Brain microvascular endothelial cell (primary cell): Measurements from ENCODE around the gene PTPRD.

Experiments used
- DNase-seq: peaks from one replicate; pipeline ENCODE4 v3.0.0-alpha.2; 2020
- H3K27ac ChIP-seq: fragments of 250-450 bp; sonication (Bioruptor Pico); 2 replicates; pipeline ENCODE4 v1.5.1; 2020; ENCODE audit warnings: mild to moderate bottlenecking, moderate library complexity
- H3K27me3 ChIP-seq: fragments of 250-450 bp; sonication (Bioruptor Pico); replicated peaks from 2 replicates; pipeline ENCODE4 v1.5.1; 2020; ENCODE audit warnings: mild to moderate bottlenecking
- H3K36me3 ChIP-seq: fragments of 250-450 bp; sonication (Bioruptor Pico); replicated peaks from 2 replicates; pipeline ENCODE4 v1.5.1; 2020; ENCODE audit warnings: mild to moderate bottlenecking
- H3K4me3 ChIP-seq: 2 replicates; pipeline ENCODE4 v1.5.1; 2011; ENCODE audit warnings: low read depth, mild to moderate bottlenecking, control low read depth, low read length, moderate library complexity
- CTCF ChIP-seq: IDR thresholded peaks from 2 replicates; pipeline ENCODE4 v1.5.1; 2011; ENCODE audit warnings: low read depth, mild to moderate bottlenecking, moderate library complexity, low read length, control low read depth, inconsistent platforms; ENCODE audit errors: missing control alignments
- in situ Hi-C: cut with HindIII; loops from 2 replicates; pipeline ENCODE4 v1.10.0; 2017; ENCODE audit warnings: low sequenced_read_pairs, low pct_ligation_motif_present

The PTPRD gene

GRCh38 chr9:10026443-10026984, 586.3 kb downstream of the PTPRD start:
- H3K36me3 ChIP-seq, result no peaks in the 10 kb centered on the region
- no peak for DNase-seq
- in situ Hi-C loops, result no loop called here
- H3K27ac ChIP-seq, result no peak overlapping the region
- no peaks in the 10 kb centered on the region for H3K27me3 ChIP-seq
- no peak overlapping the region for H3K4me3 ChIP-seq
- TF ChIP-seq CTCF, result no peak

GRCh38 chr9:10015755-10016154, 597.0 kb downstream of the PTPRD start:
- Histone ChIP-seq H3K4me3 (no peak overlapping the region), H3K27ac (no peak overlapping the region), H3K36me3 (no peaks in the 10 kb centered on the region), H3K27me3 (no peaks in the 10 kb centered on the region)
- no peak for TF ChIP-seq CTCF
- in situ Hi-C loops, result no loop called here
- no peak for DNase-seq

GRCh38 chr9:10014889-10015288, 597.9 kb downstream of the PTPRD start:
- Histone ChIP-seq H3K36me3 (no peaks in the 10 kb centered on the region), H3K4me3 (no peak overlapping the region), H3K27me3 (no peaks in the 10 kb centered on the region), H3K27ac (no peak overlapping the region)
- no peak for DNase-seq
- no peak for TF ChIP-seq CTCF
- in situ Hi-C loops, result no loop called here

GRCh38 chr9:10009401-10009800, 603.4 kb downstream of the PTPRD start:
- DNase-seq, result no peak
- Histone ChIP-seq H3K4me3 (no peak overlapping the region), H3K27ac (no peak overlapping the region), H3K36me3 (no peaks in the 10 kb centered on the region), H3K27me3 (no peaks in the 10 kb centered on the region)
- in situ Hi-C loops, result no loop called here
- no peak for TF ChIP-seq CTCF

- in situ Hi-C loops, result no loop called here
- DNase-seq, result no peak
- TF ChIP-seq CTCF, result no peak
- Histone ChIP-seq H3K27me3 (no peaks in the 10 kb centered on the region), H3K27ac (no peak overlapping the region), H3K36me3 (no peaks in the 10 kb centered on the region), H3K4me3 (no peak overlapping the region)
Measured at GRCh38 chr9:10008101-10008799, 604.6 kb downstream of the PTPRD start.

GRCh38 chr9:10007356-10007755, 605.4 kb downstream of the PTPRD start:
- no peak for TF ChIP-seq CTCF
- H3K36me3 ChIP-seq, result no peaks in the 10 kb centered on the region
- H3K4me3 ChIP-seq, result no peak overlapping the region
- H3K27ac ChIP-seq, result no peak overlapping the region
- in situ Hi-C loops, result no loop called here
- no peak for DNase-seq
- H3K27me3 ChIP-seq, result no peaks in the 10 kb centered on the region
